HEK293 (cell line): ENCODE measurements around the gene LRRC15.

Experiments
- CTCF ChIA-PET: fragments of 350-600 bp; formaldehyde crosslinking; extraction: SDS; loops from one replicate; lab custom pipeline; 2021; ENCODE audit warnings: antibody characterized with exemption; lab: Yijun Ruan, JAX
- POLR2A ChIA-PET: fragments of 300-600 bp; formaldehyde crosslinking; extraction: SDS; loops from one replicate; lab custom pipeline; 2020; ENCODE audit warnings: antibody characterized with exemption, inconsistent platforms; lab: Yijun Ruan, JAX
- H3K27ac ChIP-seq: fragments of 200-500 bp; sonication (Bioruptor generic); 2 replicates; pipeline ENCODE4 v1.5.1; 2014; ENCODE audit warnings: low read depth, low read length, control low read depth, inconsistent platforms; ENCODE audit errors: extremely low read depth
- H3K36me3 ChIP-seq, 2 experiments: fragments of 200-500 bp in 1 of 2; sonication (Bioruptor generic) in 1 of 2; 1 replicate in 1 of 2; 2 replicates in 1 of 2; pipeline ENCODE4 v1.5.1; 2014 to 2017; ENCODE audit warnings: inconsistent platforms in 2 of 2, low read length in 2 of 2; ENCODE audit not compliant: control insufficient read depth in 2 of 2, insufficient read depth in 1 of 2
- H3K4me1 ChIP-seq: fragments of 200-500 bp; sonication (Bioruptor generic); 2 replicates; pipeline ENCODE4 v1.5.1; 2014; ENCODE audit warnings: mild to moderate bottlenecking, low read length, inconsistent platforms; ENCODE audit not compliant: control insufficient read depth, insufficient read depth
- H3K4me3 ChIP-seq: 2 replicates; pipeline ENCODE4 v1.5.1; 2011; ENCODE audit warnings: low read depth, mild to moderate bottlenecking, control low read depth, low read length, moderate library complexity
- H3K9me3 ChIP-seq: fragments of 200-500 bp; sonication (Bioruptor generic); 2 replicates; pipeline ENCODE4 v1.5.1; 2014; ENCODE audit warnings: low read depth, low read length, inconsistent platforms; ENCODE audit not compliant: control insufficient read depth, insufficient read depth
- GLI4 ChIP-seq: fragments of 450-650 bp; formaldehyde crosslinking; IDR thresholded peaks from 2 replicates; pipeline ENCODE4 v1.5.1; 2016; ENCODE audit warnings: missing biosample characterization, missing genetic modification characterization
- KLF10 ChIP-seq: fragments of 450-650 bp; IDR thresholded peaks from 2 replicates; pipeline ENCODE4 v1.5.1; 2018; ENCODE audit warnings: missing biosample characterization, mild to moderate bottlenecking, missing genetic modification characterization
- REST ChIP-seq: fragments of 450-650 bp; formaldehyde crosslinking; IDR thresholded peaks from 2 replicates; pipeline ENCODE4 v1.5.1; 2016; ENCODE audit warnings: missing biosample characterization, missing genetic modification characterization
- SALL2 ChIP-seq: fragments of 450-650 bp; formaldehyde crosslinking; IDR thresholded peaks from 2 replicates; pipeline ENCODE4 v1.5.0; 2017; ENCODE audit warnings: missing biosample characterization, mild to moderate bottlenecking, missing genetic modification characterization, borderline replicate concordance
- TCF7L2 ChIP-seq: IDR thresholded peaks from 2 replicates; pipeline ENCODE4 v1.6.1; 2011; ENCODE audit warnings: low read depth, mild to moderate bottlenecking, inconsistent platforms, low read length, moderate library complexity, borderline replicate concordance
- ZBTB49 ChIP-seq: fragments of 450-650 bp; formaldehyde crosslinking; IDR thresholded peaks from 2 replicates; pipeline ENCODE4 v1.5.1; 2016; ENCODE audit warnings: missing biosample characterization, missing genetic modification characterization, low read depth
- ZBTB7A ChIP-seq: fragments of 450-650 bp; formaldehyde crosslinking; IDR thresholded peaks from 2 replicates; pipeline ENCODE4 v1.5.1; 2016; ENCODE audit warnings: low read depth, missing biosample characterization, missing genetic modification characterization
- ZFP41 ChIP-seq: fragments of 450-650 bp; formaldehyde crosslinking; IDR thresholded peaks from 2 replicates; pipeline ENCODE4 v1.5.1; 2016; ENCODE audit warnings: missing biosample characterization, missing genetic modification characterization, borderline replicate concordance
- ZNF146 ChIP-seq: fragments of 450-650 bp; formaldehyde crosslinking; IDR thresholded peaks from 2 replicates; pipeline ENCODE4 v1.5.1; 2016; ENCODE audit warnings: missing biosample characterization, missing genetic modification characterization
- ZNF157 ChIP-seq: fragments of 450-650 bp; formaldehyde crosslinking; IDR thresholded peaks from 2 replicates; pipeline ENCODE4 v1.5.1; 2016; ENCODE audit warnings: missing biosample characterization, missing genetic modification characterization
- ZNF26 ChIP-seq: fragments of 450-650 bp; formaldehyde crosslinking; IDR thresholded peaks from 2 replicates; pipeline ENCODE4 v1.5.1; 2016; ENCODE audit warnings: missing biosample characterization, missing genetic modification characterization
- ZNF544 ChIP-seq: fragments of 450-650 bp; formaldehyde crosslinking; IDR thresholded peaks from 2 replicates; pipeline ENCODE4 v1.5.0; 2017; ENCODE audit warnings: missing biosample characterization, missing genetic modification characterization
- ZNF549 ChIP-seq: fragments of 450-650 bp; IDR thresholded peaks from 2 replicates; pipeline ENCODE4 v1.5.1; 2018; ENCODE audit warnings: missing biosample characterization, missing genetic modification characterization, mild to moderate bottlenecking, inconsistent platforms, moderate library complexity
- ZNF670 ChIP-seq: fragments of 450-650 bp; formaldehyde crosslinking; IDR thresholded peaks from 2 replicates; pipeline ENCODE4 v1.5.1; 2016; ENCODE audit warnings: missing biosample characterization, missing genetic modification characterization, low read depth
- ZNF701 ChIP-seq: fragments of 450-650 bp; formaldehyde crosslinking; IDR thresholded peaks from 2 replicates; pipeline ENCODE4 v1.5.1; 2016; ENCODE audit warnings: missing biosample characterization, missing genetic modification characterization
- TF ChIP-seq, protein P1 (sequence below): sonication (generic); formaldehyde crosslinking; IDR thresholded peaks from 2 replicates; pipeline ENCODE4 v1.8.1; 2022; ENCODE audit warnings: mild to moderate bottlenecking, moderate library complexity, missing genetic modification reagents
- TF ChIP-seq, protein P2 (sequence below): fragments of 450-650 bp; IDR thresholded peaks from 2 replicates; pipeline ENCODE4 v1.5.1; 2018; ENCODE audit warnings: missing biosample characterization, missing genetic modification characterization

Gene LRRC15

DNA sequence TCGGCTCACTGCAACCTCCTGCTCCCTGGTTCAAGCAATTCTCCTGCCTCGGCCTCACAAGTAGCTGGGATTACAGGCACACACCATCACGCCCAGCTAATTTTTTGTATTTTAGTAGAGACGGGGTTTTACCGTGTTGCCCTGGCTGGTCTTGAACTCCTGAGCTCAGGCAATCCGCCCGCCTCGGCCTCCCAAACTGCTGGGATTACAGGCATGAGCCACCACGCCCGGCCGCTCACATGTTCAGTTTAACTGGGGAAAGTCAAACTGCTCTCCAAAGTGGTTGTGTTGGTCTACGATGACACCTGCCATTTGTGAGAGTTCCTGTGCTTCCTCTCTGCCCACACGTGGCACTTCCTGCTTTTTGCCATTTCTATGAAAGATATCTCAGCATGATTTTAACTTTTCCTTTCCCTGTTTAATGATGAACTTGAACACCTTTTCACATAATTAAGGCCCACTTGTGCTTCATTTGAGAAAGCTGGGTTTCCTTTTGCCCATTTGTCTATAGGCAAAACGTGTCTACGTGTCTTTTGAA is 30.4 kb upstream of the LRRC15 start:
- Histone ChIP-seq H3K9me3 (no peaks in the 10 kb centered on the region), H3K36me3 (peaks cover 0 to 12% of the 10 kb centered on the region in 2 experiments; a peak in 1 of 3 replicates), H3K27ac (no peak overlapping the region), H3K4me1 (no peaks in the 10 kb centered on the region), H3K4me3 (no peak overlapping the region)
- ChIA-PET POLR2A (no interaction called here), CTCF (no interaction called here)
- TF ChIP-seq ZNF146 (tag by site-specific recombination) (no peak), ZBTB49 (tag by site-specific recombination) (no peak), GLI4 (no peak), ZNF157 (tag by site-specific recombination) (no peak), ZNF549 (tag by site-specific recombination) (no peak), ZNF670 (tag by site-specific recombination) (no peak), SALL2 (tag by site-specific recombination) (no peak), ZNF544 (tag by site-specific recombination) (no peak), ZNF701 (no peak), TCF7L2 (no peak), ZFP41 (tag by site-specific recombination) (no peak), ZBTB7A (tag by site-specific recombination) (no peak), REST (tag by site-specific recombination) (no peak), KLF10 (tag by site-specific recombination) (no peak), ZNF26 (tag by site-specific recombination) (no peak)
- TF ChIP-seq, protein P1, sequence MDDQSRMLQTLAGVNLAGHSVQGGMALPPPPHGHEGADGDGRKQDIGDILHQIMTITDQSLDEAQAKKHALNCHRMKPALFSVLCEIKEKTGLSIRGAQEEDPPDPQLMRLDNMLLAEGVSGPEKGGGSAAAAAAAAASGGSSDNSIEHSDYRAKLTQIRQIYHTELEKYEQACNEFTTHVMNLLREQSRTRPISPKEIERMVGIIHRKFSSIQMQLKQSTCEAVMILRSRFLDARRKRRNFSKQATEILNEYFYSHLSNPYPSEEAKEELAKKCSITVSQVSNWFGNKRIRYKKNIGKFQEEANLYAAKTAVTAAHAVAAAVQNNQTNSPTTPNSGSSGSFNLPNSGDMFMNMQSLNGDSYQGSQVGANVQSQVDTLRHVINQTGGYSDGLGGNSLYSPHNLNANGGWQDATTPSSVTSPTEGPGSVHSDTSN (CRISPR knock-in tag), result no peak
- TF ChIP-seq, protein P2, sequence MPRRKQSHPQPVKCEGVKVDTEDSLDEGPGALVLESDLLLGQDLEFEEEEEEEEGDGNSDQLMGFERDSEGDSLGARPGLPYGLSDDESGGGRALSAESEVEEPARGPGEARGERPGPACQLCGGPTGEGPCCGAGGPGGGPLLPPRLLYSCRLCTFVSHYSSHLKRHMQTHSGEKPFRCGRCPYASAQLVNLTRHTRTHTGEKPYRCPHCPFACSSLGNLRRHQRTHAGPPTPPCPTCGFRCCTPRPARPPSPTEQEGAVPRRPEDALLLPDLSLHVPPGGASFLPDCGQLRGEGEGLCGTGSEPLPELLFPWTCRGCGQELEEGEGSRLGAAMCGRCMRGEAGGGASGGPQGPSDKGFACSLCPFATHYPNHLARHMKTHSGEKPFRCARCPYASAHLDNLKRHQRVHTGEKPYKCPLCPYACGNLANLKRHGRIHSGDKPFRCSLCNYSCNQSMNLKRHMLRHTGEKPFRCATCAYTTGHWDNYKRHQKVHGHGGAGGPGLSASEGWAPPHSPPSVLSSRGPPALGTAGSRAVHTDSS (tag by site-specific recombination), result no peak
